ENCODE data around the gene RASSF5. TPM values are rescaled to one million over a fixed set of nuclear protein-coding genes. Genes with fewer than 3 reads are reported as not detected.

Gene RASSF5
- total RNA-seq, 1 experiment from 2014 or later: 0.75 TPM

DNA sequence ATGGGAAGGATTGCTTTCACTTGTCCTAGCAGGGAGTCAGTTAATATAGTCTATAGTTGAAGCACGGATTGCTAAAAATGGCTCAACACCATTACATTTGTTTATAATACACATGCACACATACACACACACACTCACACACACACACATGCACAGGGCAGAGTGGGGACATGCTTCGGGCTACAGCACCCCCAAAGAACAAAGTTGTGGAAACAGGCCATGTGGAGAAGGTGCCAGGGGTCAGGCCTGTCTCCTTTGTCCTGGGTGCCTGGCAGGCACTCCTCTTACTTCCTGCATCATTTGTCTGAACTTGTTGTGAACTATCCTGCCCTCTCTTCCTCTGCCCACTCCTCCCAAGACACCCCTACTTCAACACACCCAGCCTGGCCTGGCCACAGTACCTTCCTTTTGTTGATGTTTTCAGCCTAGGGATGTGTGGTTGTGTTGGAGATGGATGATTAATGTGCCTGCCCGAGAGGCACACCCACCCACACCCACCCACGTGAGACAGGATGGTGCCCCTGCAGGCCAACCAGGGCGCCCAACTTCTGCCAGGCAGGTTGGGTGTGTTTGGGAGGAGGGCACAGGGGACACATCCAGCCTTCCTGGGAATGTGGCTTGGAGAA, 17.5 kb downstream of the RASSF5 start:
- no peak for DNase-seq (ENCODE audit: low spot score)
- H3K36me3 ChIP-seq (ENCODE audit: insufficient read depth, low read length, poor library complexity, severe bottlenecking): no peaks in the 10 kb centered on the region
- no peaks in the 10 kb centered on the region for H3K4me1 ChIP-seq (ENCODE audit: insufficient read depth, low read length, poor library complexity, severe bottlenecking)
- TF ChIP-seq, protein P1, sequence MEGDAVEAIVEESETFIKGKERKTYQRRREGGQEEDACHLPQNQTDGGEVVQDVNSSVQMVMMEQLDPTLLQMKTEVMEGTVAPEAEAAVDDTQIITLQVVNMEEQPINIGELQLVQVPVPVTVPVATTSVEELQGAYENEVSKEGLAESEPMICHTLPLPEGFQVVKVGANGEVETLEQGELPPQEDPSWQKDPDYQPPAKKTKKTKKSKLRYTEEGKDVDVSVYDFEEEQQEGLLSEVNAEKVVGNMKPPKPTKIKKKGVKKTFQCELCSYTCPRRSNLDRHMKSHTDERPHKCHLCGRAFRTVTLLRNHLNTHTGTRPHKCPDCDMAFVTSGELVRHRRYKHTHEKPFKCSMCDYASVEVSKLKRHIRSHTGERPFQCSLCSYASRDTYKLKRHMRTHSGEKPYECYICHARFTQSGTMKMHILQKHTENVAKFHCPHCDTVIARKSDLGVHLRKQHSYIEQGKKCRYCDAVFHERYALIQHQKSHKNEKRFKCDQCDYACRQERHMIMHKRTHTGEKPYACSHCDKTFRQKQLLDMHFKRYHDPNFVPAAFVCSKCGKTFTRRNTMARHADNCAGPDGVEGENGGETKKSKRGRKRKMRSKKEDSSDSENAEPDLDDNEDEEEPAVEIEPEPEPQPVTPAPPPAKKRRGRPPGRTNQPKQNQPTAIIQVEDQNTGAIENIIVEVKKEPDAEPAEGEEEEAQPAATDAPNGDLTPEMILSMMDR (conservative IDR thresholded peaks at IDR 0.05; ENCODE audit: low read depth, low read length): no peak
- TF ChIP-seq EZH2 (IDR thresholded peaks at IDR 0.05; ENCODE audit: borderline replicate concordance, low read depth, low read length, poor library complexity, severe bottlenecking): no peak
- H3K9me3 ChIP-seq (ENCODE audit: low read depth, low read length, poor library complexity, severe bottlenecking): no peaks in the 10 kb centered on the region
- H3K27me3 ChIP-seq (replicated peaks; ENCODE audit: insufficient read depth, low read depth, low read length, poor library complexity): no peaks in the 10 kb centered on the region
- ChIA-PET POLR2A (ENCODE audit: low non-redundant PET) (no interaction called here), CTCF (no interaction called here)
- intact Hi-C loops (cut with micrococcal nuclease; ENCODE audit: unreplicated experiment): no loop called here
- H3K4me3 ChIP-seq (ENCODE audit: low read depth, low read length, poor library complexity, severe bottlenecking): no peak overlapping the region
- no peak overlapping the region for H3K27ac ChIP-seq (ENCODE audit: low read depth, low read length, poor library complexity, severe bottlenecking)
- no TSS peak for BruUV-seq (replicated peaks)

DNA sequence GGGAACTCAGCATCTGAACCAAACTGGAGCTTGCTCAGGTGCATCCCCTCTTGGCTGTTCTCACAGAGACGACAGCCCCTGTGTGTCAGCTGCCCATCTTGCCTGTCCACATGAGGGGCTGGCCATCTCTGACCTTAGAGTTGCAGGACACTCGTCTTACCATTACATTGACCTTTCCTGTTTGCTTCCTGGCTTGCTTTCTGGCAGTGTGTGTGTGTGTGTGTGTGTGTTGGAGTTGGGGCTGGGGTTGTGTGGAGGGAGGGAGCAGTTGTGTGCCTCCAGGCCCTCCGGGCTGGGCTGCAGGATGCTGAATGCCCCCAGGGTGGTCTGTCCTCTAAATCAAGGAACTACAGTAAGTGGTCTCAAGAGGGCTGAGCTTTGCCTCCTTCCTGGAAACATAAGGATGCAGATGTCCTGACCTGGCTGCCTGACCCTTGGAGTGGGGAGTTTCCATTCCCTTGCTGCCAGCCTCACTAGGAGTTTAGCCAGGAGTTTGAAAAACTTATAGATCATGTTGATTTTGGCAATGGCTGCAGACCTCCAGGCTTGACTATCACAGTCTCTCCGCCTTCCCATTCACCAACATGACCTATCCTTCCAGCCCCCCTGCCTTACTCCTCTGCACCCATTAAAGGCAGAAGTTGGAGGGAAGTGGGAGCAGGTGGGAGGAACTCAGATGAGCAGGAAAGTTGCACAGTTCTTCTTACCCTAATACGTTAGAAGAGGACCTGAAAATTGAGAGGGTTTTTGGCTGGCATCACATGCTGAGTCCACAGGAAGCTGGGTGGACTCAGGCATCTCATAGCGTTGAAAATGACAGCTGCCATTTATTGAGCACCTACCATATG, 19.0 kb downstream of the RASSF5 start:
- Histone ChIP-seq H3K27ac (ENCODE audit: low read depth, low read length, poor library complexity, severe bottlenecking) (no peak overlapping the region), H3K4me1 (ENCODE audit: insufficient read depth, low read length, poor library complexity, severe bottlenecking) (no peaks in the 10 kb centered on the region), H3K27me3 (replicated peaks; ENCODE audit: insufficient read depth, low read depth, low read length, poor library complexity) (no peaks in the 10 kb centered on the region), H3K4me3 (ENCODE audit: low read depth, low read length, poor library complexity, severe bottlenecking) (no peak overlapping the region), H3K36me3 (ENCODE audit: insufficient read depth, low read length, poor library complexity, severe bottlenecking) (no peaks in the 10 kb centered on the region), H3K9me3 (ENCODE audit: low read depth, low read length, poor library complexity, severe bottlenecking) (no peaks in the 10 kb centered on the region)
- CTCF ChIA-PET: no interaction called here
- intact Hi-C loops (cut with micrococcal nuclease; ENCODE audit: unreplicated experiment): no loop called here
- POLR2A ChIA-PET (ENCODE audit: low non-redundant PET): no interaction called here
- no TSS peak for BruUV-seq (replicated peaks)
- TF ChIP-seq EZH2 (IDR thresholded peaks at IDR 0.05; ENCODE audit: borderline replicate concordance, low read depth, low read length, poor library complexity, severe bottlenecking): no peak
- TF ChIP-seq, protein P1 (conservative IDR thresholded peaks at IDR 0.05; ENCODE audit: low read depth, low read length): no peak
- DNase-seq (ENCODE audit: low spot score): no peak

DNA sequence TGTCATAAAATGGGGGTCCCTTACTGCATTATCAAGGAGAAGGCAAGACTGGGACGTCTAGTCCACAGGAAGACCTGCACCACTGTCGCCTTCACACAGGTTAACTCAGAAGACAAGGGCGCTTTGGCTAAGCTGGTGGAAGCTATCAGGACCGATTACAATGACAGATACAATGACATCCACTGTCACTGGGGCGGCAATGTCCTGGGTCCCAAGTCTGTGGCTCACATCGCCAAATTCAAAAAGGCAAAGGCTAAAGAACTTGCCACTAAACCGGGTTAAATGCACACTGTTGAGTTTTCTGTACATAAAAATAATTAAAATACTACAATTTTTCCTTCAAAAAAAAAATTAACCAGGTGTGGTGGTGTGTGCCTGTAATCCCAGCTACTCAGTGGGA, 22.1 kb downstream of the RASSF5 start:
- ChIA-PET CTCF (no interaction called here), POLR2A (ENCODE audit: low non-redundant PET) (no interaction called here)
- no peaks in the 10 kb centered on the region for H3K27me3 ChIP-seq (replicated peaks; ENCODE audit: insufficient read depth, low read depth, low read length, poor library complexity)
- TF ChIP-seq EZH2 (IDR thresholded peaks at IDR 0.05; ENCODE audit: borderline replicate concordance, low read depth, low read length, poor library complexity, severe bottlenecking): no peak
- TF ChIP-seq, protein P1 (conservative IDR thresholded peaks at IDR 0.05; ENCODE audit: low read depth, low read length): no peak
- H3K4me3 ChIP-seq (ENCODE audit: low read depth, low read length, poor library complexity, severe bottlenecking): no peak overlapping the region
- no peak for DNase-seq (ENCODE audit: low spot score)
- no peak overlapping the region for H3K27ac ChIP-seq (ENCODE audit: low read depth, low read length, poor library complexity, severe bottlenecking)
- BruUV-seq (replicated peaks): no TSS peak
- H3K9me3 ChIP-seq (ENCODE audit: low read depth, low read length, poor library complexity, severe bottlenecking): no peaks in the 10 kb centered on the region
- intact Hi-C loops (cut with micrococcal nuclease; ENCODE audit: unreplicated experiment): no loop called here
- no peaks in the 10 kb centered on the region for H3K36me3 ChIP-seq (ENCODE audit: insufficient read depth, low read length, poor library complexity, severe bottlenecking)
- H3K4me1 ChIP-seq (ENCODE audit: insufficient read depth, low read length, poor library complexity, severe bottlenecking): no peaks in the 10 kb centered on the region

All from A673 (cell line).